NCI-H187 (cell line): ENCODE data around the gene RASGRP3.
"Not testable (repeated sequence)": the region's sequence is repeated elsewhere in the genome, so short reads cannot be mapped to it uniquely, and the experiment has no call there.

Experiments used
- DNase-seq, 2 experiments: peaks; one replicate each; lab custom pipeline; 2025; lab: John Stamatoyannopoulos, UW

Gene RASGRP3

DNA sequence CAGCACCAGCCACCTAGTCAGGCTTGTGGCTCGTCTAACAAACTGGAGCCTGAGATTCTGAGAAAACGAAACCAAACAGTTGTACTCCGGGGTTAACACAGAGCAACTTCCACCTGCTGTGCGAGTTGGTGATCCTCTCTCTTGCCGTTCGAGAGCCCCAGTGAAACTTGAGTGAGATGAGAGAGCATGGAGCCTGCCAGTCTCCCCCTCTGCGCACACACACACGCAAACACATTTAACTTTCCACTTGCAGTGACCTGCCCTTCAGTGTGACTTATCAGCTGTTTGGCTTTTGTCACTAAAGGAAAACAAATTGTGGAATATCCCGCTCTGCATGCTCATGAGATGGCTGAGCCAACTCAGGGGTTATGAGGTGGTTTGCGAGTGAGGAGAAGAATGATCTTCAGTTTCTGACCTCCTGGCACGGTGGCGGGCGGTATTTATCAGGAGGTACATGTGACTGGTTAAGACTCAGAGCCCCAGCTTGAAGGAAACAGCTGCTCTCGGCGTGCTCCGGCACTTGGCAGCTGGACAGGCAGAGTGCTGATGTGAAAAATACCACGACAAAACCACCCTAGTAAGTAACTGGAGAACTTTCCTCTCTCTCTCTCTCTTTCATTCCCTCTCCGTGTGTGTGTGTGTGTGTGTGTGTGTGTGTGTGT lies at the start of gene RASGRP3:
Gene RASGRP3 (plus strand): TSS at position 519 of the 662 bp plus-strand sequence. CDS start 38,488 bp downstream, outside the sequence.
- peak; percentile 46 to 82 for DNase-seq

DNA sequence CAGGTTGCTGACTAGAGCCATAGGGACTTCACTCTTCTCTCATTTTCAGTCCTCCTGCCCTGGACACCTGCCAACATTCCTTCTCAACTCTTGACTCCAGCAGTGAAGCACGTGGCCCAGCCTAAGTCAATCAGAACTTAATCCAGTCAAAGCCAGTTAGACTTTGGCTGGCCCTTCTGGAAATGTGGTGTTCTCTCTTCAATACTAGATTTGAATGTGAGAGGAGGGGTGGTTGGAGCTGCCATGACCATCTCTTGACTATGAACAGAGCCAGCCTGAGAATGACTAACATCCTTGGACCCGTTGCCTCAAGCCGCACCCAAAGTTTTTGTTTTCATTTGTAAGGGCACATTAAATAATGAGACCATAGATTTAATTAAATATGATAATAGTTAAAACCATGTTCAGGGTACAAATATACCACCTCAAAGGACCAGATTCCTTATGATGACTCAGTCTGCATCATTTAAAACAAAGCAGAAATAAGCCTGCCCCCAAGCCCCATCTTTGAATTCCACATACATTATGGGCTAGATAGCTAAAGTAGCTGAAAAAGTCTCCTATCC lies 49.7 kb upstream of the RASGRP3 start:
- DNase-seq, result peak in 1 of 2 experiments; percentile 42

DNA sequence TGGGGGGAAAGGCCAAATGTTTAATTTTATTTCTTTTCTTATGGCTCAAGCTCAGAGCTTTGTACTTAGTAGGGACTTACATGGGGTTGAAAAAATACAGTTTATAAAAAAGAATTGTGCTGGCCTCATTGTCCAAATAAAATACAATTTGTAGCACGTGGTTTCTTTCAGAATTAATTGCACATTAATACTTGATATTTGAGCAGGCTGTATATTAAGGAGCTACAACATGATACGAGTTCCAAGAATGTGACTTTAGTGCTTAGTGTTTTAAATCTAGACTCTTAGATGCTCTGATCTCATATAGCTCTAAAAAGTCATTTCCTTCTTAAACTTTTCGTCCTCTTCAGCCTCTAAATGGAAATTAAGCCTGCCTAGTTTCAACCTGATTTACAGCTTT lies 46.4 kb upstream of the RASGRP3 start:
- no peak for DNase-seq

DNA sequence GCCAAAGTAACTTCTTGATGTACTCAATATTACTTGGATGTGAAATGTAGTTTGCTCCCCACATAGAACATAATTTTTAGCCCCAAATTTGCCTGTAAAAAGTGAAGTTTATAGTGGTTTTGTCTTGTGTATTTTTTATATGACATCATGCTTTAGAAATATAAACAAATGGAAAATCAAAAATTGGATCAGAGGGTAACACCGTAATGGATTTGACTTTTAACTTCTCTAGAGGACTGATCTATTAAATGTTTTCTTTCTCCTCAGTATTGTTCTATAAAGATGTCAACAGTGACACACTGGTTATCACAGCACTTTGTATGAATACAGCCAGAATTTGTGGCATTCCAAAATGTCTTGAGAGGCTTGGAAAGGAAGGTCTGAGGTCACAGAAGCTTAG lies 45.6 kb upstream of the RASGRP3 start:
- DNase-seq, result no peak

GRCh38 chr2:33432871-33433270 lies 43.6 kb upstream of the RASGRP3 start:
- no peak for DNase-seq

DNA sequence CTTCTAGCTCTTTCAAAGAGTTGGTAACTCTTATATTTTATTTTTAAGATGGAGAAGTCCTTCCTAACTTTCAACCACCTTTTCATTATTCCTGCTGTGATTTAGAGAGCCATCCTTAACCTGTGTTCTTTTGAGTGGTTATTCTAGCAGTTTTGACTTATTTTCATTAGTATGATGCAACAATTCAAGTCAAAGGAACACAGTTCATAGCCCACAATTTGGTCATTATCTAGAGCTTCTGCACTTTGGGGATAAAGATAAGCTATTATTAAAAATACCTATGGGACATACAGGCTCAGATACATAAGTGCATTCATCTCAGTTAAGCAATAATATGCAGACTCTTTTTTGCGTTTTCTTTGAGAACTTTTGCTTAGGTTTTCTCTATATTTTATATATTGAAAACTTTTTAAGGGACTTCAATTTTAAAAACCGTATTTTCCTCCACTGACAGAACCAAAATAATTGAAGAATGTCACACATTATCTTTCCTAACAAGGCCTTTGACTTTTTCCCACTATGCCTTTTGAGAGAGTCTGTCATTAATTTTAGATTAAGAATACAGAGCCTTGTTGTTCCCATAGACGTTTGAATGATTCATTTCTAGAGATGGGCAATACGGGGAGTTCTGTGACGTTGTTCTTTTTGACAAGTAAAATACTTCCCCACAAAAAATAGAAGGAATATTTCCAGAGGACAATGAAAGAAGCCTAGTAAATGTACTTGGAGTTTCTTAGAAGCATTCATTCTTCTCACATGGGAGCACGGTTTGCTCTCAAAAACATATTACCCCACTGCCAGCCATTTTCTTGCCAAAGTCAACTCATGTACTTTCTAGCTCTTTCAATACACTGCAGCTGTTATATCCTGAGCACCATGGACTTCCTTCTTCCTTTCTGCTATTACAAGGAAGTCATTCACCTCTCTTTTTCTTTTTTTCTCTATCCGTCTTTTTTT lies 42.9 kb upstream of the RASGRP3 start:
- DNase-seq, result no peak

GRCh38 chr2:33435518-33435917 lies 40.9 kb upstream of the RASGRP3 start:
- DNase-seq, result no peak

DNA sequence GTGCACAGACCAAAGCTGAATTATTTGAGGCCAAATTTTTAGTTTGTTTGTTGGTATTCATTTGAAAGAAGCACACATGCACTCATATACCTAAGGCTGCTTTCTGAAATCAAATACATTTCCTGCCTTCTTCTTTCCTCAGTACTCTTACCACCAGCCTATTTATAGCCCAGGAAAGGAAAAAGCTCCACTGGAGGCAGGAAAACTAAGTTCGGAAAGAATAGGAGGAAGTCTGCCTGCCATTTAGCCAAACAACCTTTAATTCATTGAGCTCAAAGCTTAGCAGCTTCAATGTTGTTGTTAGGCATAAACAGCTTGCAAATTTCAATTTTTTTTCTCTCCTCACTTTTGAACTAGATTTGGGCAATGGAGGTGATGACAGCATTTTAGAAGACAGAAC lies 40.4 kb upstream of the RASGRP3 start:
- DNase-seq, result no peak

DNA sequence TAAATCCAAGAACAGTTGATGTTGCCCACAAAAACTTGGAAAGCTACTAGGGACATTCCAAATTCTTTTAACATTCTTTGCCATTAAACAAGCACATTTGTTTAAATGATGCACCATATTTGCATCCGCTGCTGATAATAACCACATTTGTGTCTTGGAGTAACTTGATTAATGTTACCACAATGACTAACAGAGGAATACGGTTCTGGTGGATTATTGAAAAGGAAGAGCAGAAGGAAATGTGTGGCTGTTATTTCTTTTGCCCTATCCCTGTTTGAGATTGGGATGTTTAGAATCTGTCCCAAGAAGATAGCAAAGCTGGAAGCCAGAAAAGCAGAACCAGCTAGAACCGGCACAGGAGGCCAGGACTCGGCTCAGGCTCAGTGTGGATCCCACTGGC lies 39.2 kb upstream of the RASGRP3 start:
- DNase-seq, result no peak

GRCh38 chr2:33437815-33438214 lies 38.6 kb upstream of the RASGRP3 start:
- DNase-seq, result no peak

DNA sequence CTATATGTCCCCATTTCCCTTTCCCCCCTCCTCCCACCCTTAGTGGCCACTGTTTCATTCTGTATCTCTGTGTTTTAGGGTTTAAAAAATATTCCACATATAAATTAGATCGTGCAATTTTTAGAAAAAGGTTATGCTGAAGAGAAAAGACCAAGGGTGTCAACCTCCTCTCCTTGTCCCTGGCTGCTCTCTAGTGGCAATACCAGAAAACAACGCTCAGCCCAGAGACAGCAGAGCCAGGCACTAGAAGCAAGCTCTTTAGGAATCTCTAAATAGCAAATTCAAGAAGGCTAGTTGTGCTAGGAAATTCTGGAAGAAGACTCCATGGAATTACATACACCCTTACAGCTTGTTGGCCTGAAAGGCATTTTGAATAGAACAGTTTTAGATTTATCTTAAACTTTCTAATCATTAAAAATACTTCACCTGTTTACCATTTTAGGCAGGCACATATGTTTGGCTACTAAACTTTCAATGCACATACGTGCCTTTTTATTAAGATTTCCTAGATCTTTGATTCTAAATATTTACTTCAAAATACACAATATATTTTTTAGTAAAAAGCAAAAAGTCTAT lies 35.1 kb upstream of the RASGRP3 start:
- DNase-seq, result no peak

- not testable (repeated sequence) for DNase-seq
Measured at GRCh38 chr2:33442052-33442451, 34.4 kb upstream of the RASGRP3 start.

GRCh38 chr2:33442528-33443079 lies 33.8 kb upstream of the RASGRP3 start:
- no peak for DNase-seq

DNA sequence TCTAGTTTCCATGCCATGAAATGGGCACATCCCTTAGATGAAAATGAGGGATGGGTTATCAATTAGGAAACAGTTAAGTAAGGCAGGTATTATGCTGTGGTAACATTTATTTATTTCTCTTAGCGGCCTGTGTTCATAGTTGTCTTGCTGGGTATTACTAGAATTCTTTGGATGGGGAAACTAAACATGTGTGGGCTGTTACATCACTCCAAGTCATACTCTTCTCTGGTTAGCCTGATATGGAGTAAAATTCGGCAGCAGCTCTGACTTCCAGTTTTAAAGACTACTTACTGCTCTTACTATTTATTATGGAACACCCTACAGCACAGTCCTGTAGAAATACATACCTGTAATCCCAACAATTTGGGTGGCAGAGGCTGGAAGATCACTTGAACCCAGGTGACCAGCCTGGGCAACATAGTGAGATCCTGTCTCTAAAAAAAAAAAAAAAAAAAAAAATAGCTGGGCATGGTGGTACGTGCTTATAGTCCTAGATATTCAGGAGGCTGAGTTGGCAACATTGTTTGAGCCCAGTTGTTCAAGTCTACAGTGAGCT lies 33.1 kb upstream of the RASGRP3 start:
- DNase-seq, result no peak

GRCh38 chr2:33444967-33445366 lies 31.5 kb upstream of the RASGRP3 start:
- no peak for DNase-seq

DNA sequence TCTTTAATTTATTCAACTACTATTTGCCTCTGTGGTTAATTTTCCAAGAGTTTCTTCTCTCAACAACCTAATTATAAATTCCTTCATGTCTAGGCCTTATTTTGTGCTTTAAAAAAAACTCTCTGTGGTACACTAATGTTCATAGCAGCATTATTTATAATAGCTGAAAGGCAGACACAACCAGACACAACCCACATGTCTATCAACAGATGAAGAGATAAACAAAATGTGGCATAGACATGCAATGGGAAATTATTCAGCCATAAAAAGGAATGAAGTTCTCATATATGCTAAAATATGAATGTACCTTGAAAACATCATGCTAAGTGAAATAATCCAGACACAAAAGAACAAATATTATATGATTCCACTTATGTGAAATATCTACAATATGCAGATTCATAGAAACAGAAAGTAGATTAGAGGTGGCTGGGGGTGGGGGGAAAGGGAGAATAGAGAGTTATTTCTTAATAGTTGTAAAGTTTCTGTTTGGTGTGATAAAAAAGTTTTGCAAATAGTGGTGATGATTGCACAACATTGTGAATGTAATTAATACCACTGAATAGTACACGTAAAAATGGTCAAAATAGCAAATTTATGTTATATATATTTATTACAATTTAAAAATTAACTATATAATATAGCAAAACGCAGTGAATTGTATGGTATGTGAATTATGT lies 28.1 kb upstream of the RASGRP3 start:
- DNase-seq, result no peak

GRCh38 chr2:33451214-33451613 lies 25.2 kb upstream of the RASGRP3 start:
- no peak for DNase-seq

DNA sequence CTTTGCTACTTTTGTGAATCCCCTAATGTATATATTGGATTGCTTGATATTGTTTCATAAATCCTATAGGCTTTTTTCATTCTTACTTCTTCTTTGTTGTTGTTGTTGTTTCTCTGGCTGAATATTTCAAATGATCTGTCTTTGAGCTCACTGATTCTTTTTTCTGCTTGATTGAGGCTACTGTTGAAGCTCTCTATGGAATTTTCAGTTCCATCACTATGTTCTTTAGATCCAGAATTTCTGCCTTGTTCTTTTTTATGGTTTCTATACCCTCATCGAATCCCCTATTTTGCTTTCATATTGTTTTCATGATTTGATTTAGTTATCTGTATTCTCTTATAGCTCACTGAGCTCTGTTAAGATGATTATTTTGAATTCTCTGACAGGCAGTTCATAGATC lies 24.6 kb upstream of the RASGRP3 start:
- no peak for DNase-seq

DNA sequence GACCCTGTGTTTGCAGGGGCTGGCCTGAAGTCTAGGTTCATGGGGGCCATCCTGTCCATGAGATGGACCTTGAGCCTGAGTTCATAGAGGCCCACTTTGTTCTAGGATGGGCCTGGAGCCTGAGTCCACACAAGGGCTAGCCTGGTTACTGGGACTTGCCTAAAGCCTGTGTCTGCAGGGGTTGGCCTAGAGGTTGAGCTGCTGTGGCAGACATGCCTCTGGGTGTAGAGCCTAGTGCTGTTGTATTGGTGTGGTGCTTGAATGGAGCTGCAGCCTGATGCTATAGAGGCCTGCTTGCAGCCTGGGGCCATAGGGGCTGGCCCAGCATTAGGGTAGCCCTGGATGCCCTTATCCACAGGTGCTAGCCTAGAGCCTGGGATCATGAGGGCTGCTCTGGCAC lies 23.9 kb upstream of the RASGRP3 start:
- no peak for DNase-seq

DNA sequence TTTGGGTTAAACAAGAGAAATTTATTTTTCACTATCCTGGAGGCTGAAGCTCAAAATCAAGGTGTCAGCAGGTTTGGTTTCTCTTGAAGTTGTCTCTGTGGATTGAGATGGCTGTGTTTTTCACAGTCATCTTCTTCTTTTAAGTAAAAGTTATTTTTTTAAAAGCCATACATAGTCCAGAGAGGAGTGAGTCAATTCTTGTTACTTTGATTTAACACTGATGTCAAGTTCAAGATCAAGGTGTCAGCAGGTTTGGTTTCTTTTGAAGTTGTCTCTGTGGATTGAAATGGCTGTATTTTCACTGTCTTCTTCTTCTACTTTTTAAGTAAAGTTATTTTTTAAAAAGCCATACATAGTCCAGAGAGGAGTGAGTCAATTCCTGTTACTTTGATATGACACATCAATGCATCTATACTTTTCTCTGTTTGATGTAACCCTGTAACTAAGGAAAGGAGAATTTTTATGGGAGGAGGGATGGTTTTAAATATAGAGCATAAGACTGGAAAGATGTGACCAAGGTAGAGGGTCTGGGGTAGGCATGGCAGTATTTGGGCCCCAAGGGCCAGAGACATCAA lies 22.5 kb upstream of the RASGRP3 start:
- DNase-seq, result no peak
